HG02852 (cell line): ENCODE results near the gene TMED4.
"Not testable (repeated sequence)": the region's sequence is repeated elsewhere in the genome, so short reads cannot be mapped to it uniquely, and the experiment has no call there.

Experiments
- ATAC-seq: cut with Tn5 transposase; IDR thresholded peaks from one replicate; pipeline ENCODE4 v1.9.1; 2021; ENCODE audit warnings: mild to moderate bottlenecking, moderate library complexity; ENCODE audit not compliant: unreplicated experiment

Gene TMED4

DNA sequence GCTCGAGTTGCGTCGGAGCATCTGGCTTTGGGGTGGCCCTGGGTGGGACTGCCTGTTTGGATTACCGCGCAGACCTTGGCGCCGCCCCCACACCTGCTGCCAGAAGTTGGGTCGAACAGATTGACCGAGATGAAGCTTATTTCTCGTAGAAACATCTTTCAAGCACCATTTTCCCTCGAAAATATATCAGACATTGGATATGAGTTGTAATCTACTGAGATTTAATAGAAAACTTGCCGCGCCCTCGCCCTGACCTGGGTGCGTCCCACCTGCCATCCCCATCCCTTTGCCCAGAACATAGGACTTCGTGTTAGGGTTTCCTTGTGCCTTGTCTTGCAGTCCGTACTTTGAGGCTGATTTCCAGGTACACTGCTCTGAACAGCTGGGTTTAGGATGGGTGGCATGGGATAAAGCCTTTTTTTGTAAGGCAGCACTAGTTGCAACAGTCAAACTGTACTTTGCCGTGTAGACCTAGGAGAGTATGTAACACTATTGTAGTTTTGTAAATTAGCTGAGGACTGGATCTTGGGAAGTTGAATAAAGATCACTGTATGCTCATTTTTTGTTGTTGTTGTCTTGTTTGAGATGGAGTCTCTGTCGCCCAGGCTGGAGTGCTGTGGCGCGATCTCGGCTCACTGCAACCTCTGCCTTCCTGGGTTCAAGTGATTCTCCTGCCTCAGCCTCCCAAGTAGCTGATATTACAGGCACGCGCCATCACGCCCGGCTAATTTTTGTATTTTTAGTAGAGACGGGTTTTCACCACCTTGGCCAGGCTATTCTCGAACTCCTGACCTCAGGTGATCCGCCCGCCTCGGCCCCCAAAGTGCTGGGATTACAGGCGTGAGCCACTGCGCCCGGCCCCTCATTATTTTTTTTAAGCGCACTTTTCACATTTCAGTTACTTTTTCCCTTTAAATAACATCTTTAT, 25.4 kb upstream of the TMED4 start:
- ATAC-seq, result no peak

GRCh38 chr7:44606341-44607140, 24.5 kb upstream of the TMED4 start, which contains the start of gene OGDH:
Gene OGDH (plus strand): TSS chr7:44606627. CDS start chr7:44624344, 17,717 bp downstream.
- peak; percentile 93 for ATAC-seq

- no peak for ATAC-seq
Observed at GRCh38 chr7:44604941-44605340, 22.9 kb upstream of the TMED4 start.

GRCh38 chr7:44603193-44603592, 21.2 kb upstream of the TMED4 start:
- no peak for ATAC-seq

- ATAC-seq, result no peak
Observed at GRCh38 chr7:44602576-44602910, 20.5 kb upstream of the TMED4 start.

- ATAC-seq, result no peak
Observed at GRCh38 chr7:44599222-44599621, 17.2 kb upstream of the TMED4 start.

GRCh38 chr7:44597181-44597580, 15.2 kb upstream of the TMED4 start:
- ATAC-seq, result not testable (repeated sequence)

- no peak for ATAC-seq
Observed at GRCh38 chr7:44595934-44596635, 14.1 kb upstream of the TMED4 start.

DNA sequence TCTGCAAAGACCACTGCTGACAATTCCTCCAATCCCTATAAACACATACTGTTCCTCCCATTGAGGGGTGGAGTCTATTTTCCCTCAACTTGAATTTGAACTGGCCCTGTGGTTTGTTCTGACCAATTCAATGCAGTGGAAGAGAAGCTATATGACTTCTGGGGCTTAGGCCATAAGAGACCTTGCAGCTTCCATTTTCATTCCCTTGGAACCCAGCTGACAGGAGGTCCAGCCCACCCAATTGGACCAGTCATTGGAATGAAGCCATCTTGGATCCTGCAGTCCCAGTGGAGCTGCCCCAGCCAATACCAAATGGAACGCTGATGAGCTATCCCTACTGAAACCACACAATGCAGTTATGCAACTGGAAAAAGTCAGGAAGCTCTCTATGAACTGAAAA, 8.9 kb upstream of the TMED4 start:
- ATAC-seq, result no peak

GRCh38 chr7:44587843-44588711, 6.0 kb upstream of the TMED4 start:
- no peak for ATAC-seq

- no peak for ATAC-seq
Observed at GRCh38 chr7:44583146-44583865, 1.3 kb upstream of the TMED4 start.

DNA sequence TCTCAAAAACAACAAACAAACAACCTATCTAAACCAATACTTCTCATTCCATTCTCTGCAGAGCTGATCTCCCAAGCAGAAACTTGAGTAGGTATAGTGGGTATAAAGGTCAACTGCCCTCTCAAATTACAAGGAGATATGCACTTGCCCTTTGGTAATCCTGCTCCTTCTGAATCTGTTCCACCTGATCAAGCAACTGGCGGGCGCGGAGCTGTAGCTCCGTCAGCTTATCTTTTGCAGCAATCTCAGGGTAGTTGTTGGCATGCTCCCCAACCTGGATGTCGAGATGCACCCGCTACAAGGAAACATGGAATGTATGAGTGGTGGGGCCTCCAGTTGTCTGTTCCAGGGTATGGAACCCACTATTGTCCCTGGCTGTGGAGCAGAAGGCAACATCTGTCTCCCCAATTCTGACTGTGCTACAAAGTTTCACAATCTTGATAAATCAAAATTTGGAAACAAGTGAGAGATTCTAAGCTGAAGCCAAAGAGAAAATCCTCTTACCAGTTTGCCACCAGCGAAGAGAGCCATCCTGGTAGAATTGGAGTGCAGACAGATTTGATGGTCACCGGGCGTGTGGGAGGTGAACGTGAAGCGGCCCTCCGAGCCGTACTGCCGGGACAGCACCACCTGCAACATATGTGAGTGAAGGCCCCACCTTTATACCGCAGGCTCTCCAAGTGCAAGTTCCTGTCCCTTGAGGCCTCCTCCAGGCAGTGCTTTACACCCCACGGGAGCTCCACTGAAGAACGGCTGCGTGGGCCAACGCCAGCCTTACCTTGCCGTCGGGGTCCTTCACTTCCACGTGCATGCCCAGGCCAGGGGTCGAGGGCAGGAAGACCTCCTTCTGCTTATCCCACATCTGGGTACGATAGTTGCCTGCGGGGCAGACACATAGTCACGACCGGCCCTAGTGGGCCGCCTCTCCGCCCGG, 819 bp downstream of the TMED4 start:
- peak; percentile 32 for ATAC-seq

GRCh38 chr7:44576228-44576627, 5.8 kb downstream of the TMED4 start:
- no peak for ATAC-seq

DNA sequence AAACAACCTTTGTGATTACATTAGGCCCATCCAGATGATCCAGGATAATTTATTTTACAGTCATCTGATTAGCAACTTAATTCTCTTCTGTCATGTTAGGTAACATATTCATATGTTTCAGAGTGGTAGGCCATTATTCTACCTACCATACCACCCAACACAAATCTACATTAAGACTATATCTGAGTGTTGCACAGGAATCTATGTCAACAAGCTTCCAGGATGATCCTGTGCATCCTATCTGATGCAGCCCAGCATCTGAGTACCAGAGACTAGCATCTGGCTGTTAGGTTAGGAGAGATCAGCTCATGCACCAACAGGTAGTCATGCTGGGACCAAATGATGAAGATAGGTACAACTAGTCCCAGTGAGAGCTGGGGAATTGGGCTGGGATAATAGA, 7.0 kb downstream of the TMED4 start:
- no peak for ATAC-seq

GRCh38 chr7:44574287-44574872, 7.7 kb downstream of the TMED4 start:
- ATAC-seq, result no peak

DNA sequence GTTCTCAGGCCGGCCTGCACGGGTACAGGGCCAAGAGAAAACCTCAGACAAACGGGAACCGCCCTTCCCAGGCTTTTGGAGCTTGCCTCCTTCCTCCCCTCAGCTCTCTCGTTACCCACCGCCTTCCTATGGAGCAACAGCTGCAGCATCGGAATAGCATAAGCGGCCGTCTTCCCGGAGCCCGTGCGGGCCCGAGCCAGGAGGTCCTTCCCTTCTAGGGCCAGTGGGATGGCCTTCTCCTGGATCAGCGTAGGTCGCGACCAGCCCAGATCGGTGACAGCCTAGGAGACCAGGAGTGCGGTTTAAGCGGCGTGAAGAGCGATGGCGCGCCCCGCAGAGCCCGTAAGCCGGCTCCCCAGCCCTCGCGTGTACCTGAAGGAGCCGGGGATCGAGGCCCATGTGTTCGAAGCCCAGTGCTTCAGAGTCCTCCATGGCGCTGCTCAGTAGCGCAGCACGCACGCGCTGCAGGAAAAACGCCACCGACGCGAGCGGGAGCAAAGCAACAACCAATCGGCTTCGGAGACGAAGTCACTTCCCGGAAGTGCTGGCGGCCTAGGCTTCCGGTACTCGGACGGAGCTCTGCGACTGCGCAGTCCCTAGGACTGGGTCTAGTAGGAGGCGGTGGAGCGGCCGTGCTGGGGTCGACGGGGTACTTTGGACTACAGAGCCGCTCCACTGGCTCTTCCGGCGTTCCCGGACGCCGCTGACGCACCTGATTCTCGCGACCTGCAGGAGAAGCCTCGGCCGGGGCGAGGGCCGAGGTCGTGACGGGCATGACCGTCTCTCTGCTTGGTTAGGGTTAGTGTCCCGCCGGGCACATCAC, 8.4 kb downstream of the TMED4 start, which contains the start of gene DDX56:
Gene DDX56, minus strand, starts transcription at position 445 of the 823 bp plus-strand sequence. Its CDS starts 13 bp downstream, at position 432.
- ATAC-seq, result peak; percentile 91

- no peak for ATAC-seq
Observed at GRCh38 chr7:44572771-44573170, 9.3 kb downstream of the TMED4 start.
